Activated CD4-positive, alpha-beta T cell treated with anti-CD3 and anti-CD28 coated beads for 4 hours (primary cell): Measurements from ENCODE around the gene HOXB1.
"Not testable (repeated sequence)": the region's sequence is repeated elsewhere in the genome, so short reads cannot be mapped to it uniquely, and the experiment has no call there.

Experiments used
- DNase-seq, 2 donors: peaks; one replicate each; pipeline ENCODE4 v3.0.0-alpha.2; 2020

HOXB1 gene

DNA sequence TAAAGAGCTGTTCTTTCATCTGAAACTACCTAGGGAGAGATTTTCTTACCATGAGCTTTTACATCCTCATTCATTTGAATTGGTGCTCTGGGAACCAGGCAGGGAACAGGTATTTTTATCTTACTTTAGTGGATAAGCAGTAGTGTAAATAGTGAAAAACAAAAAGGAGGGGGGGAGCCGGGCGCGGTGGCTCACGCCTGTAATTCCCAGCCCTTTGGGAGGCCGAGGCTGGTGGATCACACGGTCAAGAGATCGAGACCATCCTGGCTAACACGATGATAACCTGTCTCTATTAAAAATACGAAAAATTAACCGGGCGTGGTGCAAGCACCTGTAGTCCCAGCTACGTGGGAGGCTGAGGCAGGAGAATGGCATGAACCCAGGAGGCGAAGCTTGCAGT is 41.0 kb downstream of the HOXB1 start:
- no peak for DNase-seq

DNA sequence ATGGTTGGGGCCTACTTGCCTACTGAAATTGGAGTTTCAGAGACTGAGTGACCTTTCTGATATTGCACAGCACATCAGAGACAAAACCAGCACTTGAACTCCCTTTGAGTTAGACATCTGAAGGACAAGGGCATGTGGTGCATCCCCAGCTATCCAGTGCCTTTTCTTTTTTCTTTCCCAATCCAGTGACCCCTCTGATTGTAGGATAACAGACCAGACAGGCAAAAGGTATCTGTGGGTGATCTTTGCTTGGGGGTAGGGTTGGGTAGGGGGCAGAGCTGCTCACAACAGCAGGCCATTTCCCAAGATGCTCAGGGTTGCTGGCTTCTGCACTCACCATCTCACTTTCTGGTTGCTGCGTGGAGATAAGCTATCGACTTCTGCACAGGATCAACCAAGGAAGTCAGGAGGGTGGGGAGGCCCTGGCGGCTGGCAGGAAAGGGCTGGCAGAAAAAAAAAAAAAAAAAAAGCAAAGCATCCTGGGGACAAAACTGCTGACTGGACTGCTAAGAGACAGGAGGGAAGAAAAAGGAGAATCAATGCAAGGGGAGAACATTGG is 42.2 kb downstream of the HOXB1 start:
- DNase-seq: no peak

DNA sequence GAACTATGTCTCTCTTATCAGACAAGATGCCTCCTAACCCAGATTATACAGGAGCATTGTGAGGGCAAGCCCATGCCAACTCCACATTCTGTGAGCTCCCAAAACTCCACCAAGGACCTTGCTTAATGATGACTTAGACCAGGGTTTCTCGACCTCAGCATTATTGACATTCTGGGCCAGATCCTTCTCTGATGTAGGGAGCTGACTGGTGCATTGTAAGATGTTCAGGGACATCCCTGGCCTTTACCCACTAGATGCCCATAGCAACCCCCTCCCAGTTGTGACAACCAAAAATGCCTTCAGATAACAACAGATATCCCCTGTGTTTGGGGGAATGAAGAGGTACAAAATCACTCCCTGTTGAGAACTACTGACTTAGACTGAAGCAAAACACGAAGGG is 43.6 kb downstream of the HOXB1 start:
- no peak for DNase-seq

DNA sequence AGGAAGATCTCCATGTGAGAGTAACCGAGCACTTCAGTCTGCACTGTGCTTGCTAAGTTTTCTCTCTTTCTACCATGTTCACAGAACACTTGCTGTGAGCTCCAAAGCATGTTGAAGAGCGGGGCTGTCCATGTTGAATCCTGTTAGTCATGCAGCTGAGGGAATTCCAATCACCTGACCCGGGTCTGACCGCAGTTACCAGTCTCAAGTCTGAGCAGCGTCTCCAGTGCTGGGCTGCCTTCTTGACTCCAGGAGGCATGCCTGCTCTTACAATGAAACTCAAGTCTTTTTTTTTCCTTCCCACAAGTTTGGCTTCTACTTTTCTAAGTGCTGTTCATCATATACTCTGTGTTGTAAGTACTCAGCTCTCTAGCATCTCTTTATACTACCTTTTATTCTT is 44.3 kb downstream of the HOXB1 start:
- DNase-seq: no peak

DNA sequence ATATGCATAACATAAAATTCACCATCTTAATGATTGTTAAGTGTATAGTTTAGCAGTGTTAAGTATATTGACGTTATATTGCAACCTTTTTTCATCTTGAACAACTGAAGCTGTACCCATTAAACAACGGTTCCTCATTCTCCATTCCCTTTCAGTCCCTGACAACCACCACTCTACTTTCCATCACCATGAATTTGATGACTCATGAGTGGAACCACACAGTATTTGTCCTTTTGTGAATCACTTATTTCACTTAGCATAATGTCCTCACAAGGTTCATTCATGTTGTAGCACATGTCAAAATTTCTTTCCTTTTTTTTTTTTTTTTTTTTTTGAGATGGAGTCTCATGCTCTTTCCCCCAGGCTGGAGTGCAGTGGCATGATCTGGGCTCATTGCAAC is 46.0 kb downstream of the HOXB1 start:
- no peak for DNase-seq

DNA sequence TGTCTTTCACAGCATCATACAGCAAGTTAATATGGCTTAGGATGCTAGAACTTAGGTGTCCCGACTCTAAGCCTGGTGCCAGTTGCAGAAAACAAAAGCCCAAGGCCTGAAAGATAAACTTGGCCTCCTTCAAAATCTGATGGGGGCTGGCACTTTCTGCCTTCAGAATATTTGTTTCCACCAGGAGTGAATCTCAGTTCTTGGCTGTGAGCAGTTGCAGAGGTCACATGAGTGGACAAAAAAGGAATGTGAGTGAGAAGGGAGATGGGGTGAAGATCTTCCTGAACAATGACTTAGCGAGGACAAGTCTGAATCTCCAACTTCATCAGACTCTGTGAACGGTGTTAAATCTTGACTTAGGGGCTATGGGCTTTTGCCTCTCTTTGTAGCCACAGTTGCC is 46.6 kb downstream of the HOXB1 start:
- no peak for DNase-seq

DNA sequence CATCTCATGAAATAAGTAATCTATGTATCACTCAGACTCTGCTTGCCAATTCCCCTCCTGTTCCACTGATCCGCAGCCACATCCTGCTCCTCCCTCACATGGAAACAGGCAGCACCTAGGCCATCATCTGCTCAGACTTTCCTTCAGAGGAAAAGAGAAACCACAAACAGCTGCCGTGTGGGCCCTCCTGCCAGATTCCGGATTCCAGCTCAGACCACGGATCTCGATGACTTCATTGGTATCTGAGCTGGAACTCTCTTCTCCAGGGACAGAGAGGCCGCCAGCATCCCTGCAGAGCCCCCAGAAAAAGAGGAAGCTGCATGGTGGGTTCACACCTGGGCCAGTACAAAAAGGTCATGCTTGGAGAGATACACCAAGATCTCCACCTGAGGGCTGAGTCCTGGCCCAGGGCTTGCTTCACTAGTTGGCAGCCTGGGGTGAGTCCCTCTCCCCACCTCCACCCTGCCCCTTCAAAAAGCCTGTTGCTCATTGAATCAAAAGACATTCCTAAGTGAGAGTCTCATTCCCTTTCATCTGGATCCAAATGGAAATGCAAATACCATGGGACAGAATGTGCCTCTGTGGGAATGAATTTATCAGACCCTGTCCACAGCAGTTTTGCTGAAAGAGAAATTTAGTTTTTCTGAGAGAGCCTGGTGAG is 47.2 kb downstream of the HOXB1 start:
- peak in 1 of 2 donors; percentile 16 for DNase-seq

DNA sequence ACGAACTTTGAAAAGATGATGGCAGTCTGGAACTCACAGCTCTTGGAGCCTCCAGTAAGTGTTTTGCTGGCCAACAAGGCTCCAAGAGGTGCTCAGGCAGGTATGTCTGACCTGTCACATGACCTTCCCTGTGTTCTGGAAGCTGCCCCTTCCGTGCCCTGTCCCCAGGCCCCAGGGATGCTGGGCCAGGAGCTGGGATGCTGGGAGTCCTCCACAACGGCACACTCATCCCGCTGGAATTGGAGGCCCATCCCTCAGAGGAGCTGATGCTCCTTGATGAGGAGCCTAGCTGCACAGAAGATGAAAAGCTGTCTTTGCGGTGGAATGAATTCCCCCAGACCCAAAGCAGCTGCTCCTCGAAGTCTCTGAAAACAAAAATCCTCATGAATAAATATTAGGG is 47.8 kb downstream of the HOXB1 start:
- no peak for DNase-seq

DNA sequence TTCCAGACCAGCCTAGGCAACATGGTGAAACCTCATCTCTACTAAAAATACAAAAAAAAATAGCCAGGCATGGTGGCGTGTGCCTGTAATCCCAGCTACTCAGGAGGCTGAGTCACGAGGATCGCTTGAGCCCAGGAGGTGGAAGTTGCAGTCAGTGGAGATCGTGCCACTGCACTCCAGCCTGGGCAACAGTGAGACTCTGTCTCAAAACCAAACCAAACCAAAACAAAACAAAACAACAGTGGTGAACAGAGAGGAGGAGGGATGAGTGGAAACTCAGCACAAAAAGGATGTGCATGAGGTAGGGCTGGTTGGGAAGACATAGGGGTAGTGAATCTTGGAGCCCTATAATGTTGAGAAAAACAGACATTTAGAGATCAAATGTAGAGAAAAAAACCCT is 48.5 kb downstream of the HOXB1 start:
- DNase-seq: not testable (repeated sequence)

DNA sequence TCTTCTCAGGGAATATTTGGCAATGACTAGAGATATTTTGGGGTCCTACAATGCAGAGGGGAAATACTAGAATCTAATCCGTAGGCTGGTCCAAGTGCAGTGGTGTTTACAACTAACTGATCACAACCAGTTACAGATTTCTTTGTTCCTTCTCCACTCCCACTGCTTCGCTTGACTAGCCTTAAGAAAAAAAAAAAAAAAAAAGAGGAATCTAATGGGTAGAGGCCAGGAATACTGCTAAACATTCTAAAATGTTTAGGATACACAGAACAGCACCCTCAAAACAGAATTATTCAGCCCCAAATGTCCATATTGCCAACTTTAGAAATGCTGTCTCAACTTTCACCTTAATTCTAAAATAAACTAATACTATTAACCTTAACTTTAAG is 51.8 kb downstream of the HOXB1 start:
- no peak for DNase-seq
